SU-DHL-6 (cell line): ENCODE results near the gene AGRP.

ENCODE experiments used
- H2AFZ ChIP-seq: fragments of 200-600 bp; sonication (generic); 2 replicates; pipeline ENCODE4 v1.6.1; 2014; ENCODE audit warnings: low read depth, mild to moderate bottlenecking, moderate library complexity, mixed read lengths, antibody characterized with exemption, low read length; ENCODE audit not compliant: severe bottlenecking
- H3F3A ChIP-seq: fragments of 200-600 bp; shearing (Covaris generic); 2 replicates; pipeline ENCODE4 v1.6.0; 2016; ENCODE audit warnings: antibody characterized with exemption, mild to moderate bottlenecking; ENCODE audit not compliant: insufficient read depth
- H3K27ac ChIP-seq: fragments of 200-600 bp; sonication (generic); 2 replicates; pipeline ENCODE4 v1.5.1; 2016; ENCODE audit warnings: low read depth, mild to moderate bottlenecking, low read length, moderate library complexity, mixed read lengths
- H3K27me3 ChIP-seq: fragments of 200-600 bp; sonication (generic), shearing (Covaris generic); 2 replicates; pipeline ENCODE4 v1.6.0; 2014; ENCODE audit warnings: mild to moderate bottlenecking, low read length
- H3K36me3 ChIP-seq: fragments of 200-600 bp; sonication (generic); 2 replicates; pipeline ENCODE4 v1.6.1; 2014; ENCODE audit warnings: mild to moderate bottlenecking, low read length, mixed read lengths
- H3K4me2 ChIP-seq: fragments of 300-600, 200-600 bp; shearing (Covaris generic), sonication (generic); 2 replicates; pipeline ENCODE4 v1.6.0; 2014; ENCODE audit warnings: low read length, low read depth, mild to moderate bottlenecking; ENCODE audit not compliant: poor library complexity, severe bottlenecking
- H3K4me3 ChIP-seq: fragments of 200-600 bp; sonication (generic); 2 replicates; pipeline ENCODE4 v1.5.1; 2014; ENCODE audit warnings: antibody characterized with exemption, low read length, mild to moderate bottlenecking, mixed read lengths; ENCODE audit not compliant: insufficient read depth, poor library complexity, severe bottlenecking
- H3K79me2 ChIP-seq: fragments of 200-600 bp; sonication (generic); 2 replicates; pipeline ENCODE4 v1.6.1; 2014; ENCODE audit warnings: mild to moderate bottlenecking, low read length, moderate library complexity; ENCODE audit not compliant: insufficient read depth
- H3K9ac ChIP-seq: fragments of 200-600 bp; sonication (generic); 2 replicates; pipeline ENCODE4 v1.7.0; 2014; ENCODE audit warnings: mild to moderate bottlenecking, low read length
- H3K9me2 ChIP-seq: fragments of 200-600 bp; sonication (generic); replicated peaks from 2 replicates; pipeline ENCODE4 v1.6.1; 2014; ENCODE audit warnings: low read length; ENCODE audit not compliant: insufficient read depth
- H3K9me3 ChIP-seq: fragments of 200-600 bp; sonication (generic); 2 replicates; pipeline ENCODE4 v1.6.1; 2014; ENCODE audit warnings: low read length, mixed read lengths; ENCODE audit not compliant: insufficient read depth
- H4K20me1 ChIP-seq: fragments of 200-600 bp; sonication (generic); 2 replicates; pipeline ENCODE4 v1.6.1; 2014; ENCODE audit warnings: low read depth, mild to moderate bottlenecking, antibody characterized with exemption, low read length, moderate library complexity, mixed read lengths
- CTCF ChIP-seq: fragments of 200-600 bp; sonication (generic); IDR thresholded peaks from one replicate; pipeline ENCODE4 v1.5.1; 2017; ENCODE audit warnings: antibody characterized with exemption, mild to moderate bottlenecking, low read length, moderate library complexity; ENCODE audit not compliant: insufficient read depth, poor library complexity, severe bottlenecking
- EZH2phosphoT487 ChIP-seq: fragments of 200-600 bp; sonication (generic), shearing (Covaris generic); conservative IDR thresholded peaks from 2 replicates; pipeline ENCODE4 v1.6.1; 2018; ENCODE audit warnings: mild to moderate bottlenecking, antibody characterized with exemption, low read length, moderate library complexity, mixed read lengths

The AGRP gene

GRCh38 chr16:67461600-67462278 is 21.6 kb downstream of the AGRP start:
- no peak overlapping the region for H3K9ac ChIP-seq
- no peak overlapping the region for H3K4me2 ChIP-seq
- no peaks in the 10 kb centered on the region for H3K9me2 ChIP-seq
- TF ChIP-seq CTCF (no peak), EZH2phosphoT487 (no peak)
- H3K4me3 ChIP-seq = no peak overlapping the region
- H3K36me3 ChIP-seq = no peaks in the 10 kb centered on the region
- peaks cover 55% of the 10 kb centered on the region for H3K79me2 ChIP-seq
- H3F3A ChIP-seq = no peaks in the 10 kb centered on the region
- H3K9me3 ChIP-seq = no peaks in the 10 kb centered on the region
- no peaks in the 10 kb centered on the region for H4K20me1 ChIP-seq
- no peaks in the 10 kb centered on the region for H3K27me3 ChIP-seq
- no peak overlapping the region for H3K27ac ChIP-seq
- no peak overlapping the region for H2AFZ ChIP-seq

GRCh38 chr16:67460961-67461360 is 22.4 kb downstream of the AGRP start:
- Histone ChIP-seq H3K27me3 (no peaks in the 10 kb centered on the region), H3K9me3 (no peaks in the 10 kb centered on the region), H3K36me3 (no peaks in the 10 kb centered on the region), H3F3A (no peaks in the 10 kb centered on the region), H3K4me2 (no peak overlapping the region), H3K27ac (no peak overlapping the region), H2AFZ (no peak overlapping the region), H3K79me2 (peaks cover 49% of the 10 kb centered on the region), H4K20me1 (no peaks in the 10 kb centered on the region), H3K9ac (no peak overlapping the region), H3K4me3 (no peak overlapping the region), H3K9me2 (no peaks in the 10 kb centered on the region)
- TF ChIP-seq EZH2phosphoT487 = no peak
- TF ChIP-seq CTCF = no peak

GRCh38 chr16:67460168-67460567 is 23.2 kb downstream of the AGRP start:
- no peak overlapping the region for H3K4me3 ChIP-seq
- no peak overlapping the region for H3K9ac ChIP-seq
- no peaks in the 10 kb centered on the region for H3K9me3 ChIP-seq
- no peak overlapping the region for H3K27ac ChIP-seq
- no peak for TF ChIP-seq EZH2phosphoT487
- TF ChIP-seq CTCF = no peak
- no peaks in the 10 kb centered on the region for H3K9me2 ChIP-seq
- no peaks in the 10 kb centered on the region for H3K36me3 ChIP-seq
- no peak overlapping the region for H3K4me2 ChIP-seq
- H3F3A ChIP-seq = no peaks in the 10 kb centered on the region
- no peak overlapping the region for H2AFZ ChIP-seq
- H4K20me1 ChIP-seq = no peaks in the 10 kb centered on the region
- no peaks in the 10 kb centered on the region for H3K27me3 ChIP-seq
- H3K79me2 ChIP-seq = peaks cover 41% of the 10 kb centered on the region

- no peak overlapping the region for H3K4me3 ChIP-seq
- H2AFZ ChIP-seq = no peak overlapping the region
- no peaks in the 10 kb centered on the region for H3K9me2 ChIP-seq
- no peak overlapping the region for H3K9ac ChIP-seq
- peaks cover 37% of the 10 kb centered on the region for H3K79me2 ChIP-seq
- no peak overlapping the region for H3K27ac ChIP-seq
- no peaks in the 10 kb centered on the region for H3K9me3 ChIP-seq
- TF ChIP-seq CTCF (no peak), EZH2phosphoT487 (no peak)
- no peaks in the 10 kb centered on the region for H3K27me3 ChIP-seq
- H3K36me3 ChIP-seq = no peaks in the 10 kb centered on the region
- no peaks in the 10 kb centered on the region for H4K20me1 ChIP-seq
- H3F3A ChIP-seq = no peaks in the 10 kb centered on the region
- H3K4me2 ChIP-seq = no peak overlapping the region
These were observed 23.5 kb downstream of the AGRP start for GRCh38 chr16:67459861-67460150.
